T follicular helper cell (primary cell): ENCODE measurements around the gene ASAH2.
"Not testable (repeated sequence)": the region's sequence is repeated elsewhere in the genome, so short reads cannot be mapped to it uniquely, and the experiment has no call there.

Experiments
- DNase-seq: peaks from one replicate; pipeline ENCODE4 v3.0.0-alpha.2; 2020; ENCODE audit warnings: low read depth
- total RNA-seq, 2 experiments: gene quantifications; one replicate each; lab custom pipeline; 2026; lab: John Stamatoyannopoulos, UW

ASAH2 gene
- total RNA-seq: 0.22 to 0.30 reads per million in 2 experiments

- no peak for DNase-seq
Measured at GRCh38 chr10:50251394-50251793, at the start of gene ASAH2. ASAH2 (minus strand) TSS chr10:50251516; CDS start chr10:50248610, 2,906 bp downstream.

- DNase-seq: no peak
Measured at GRCh38 chr10:50299948-50300669, 48.8 kb upstream of the ASAH2 start.

- DNase-seq: no peak
Measured at GRCh38 chr10:50295367-50295766, 44.1 kb upstream of the ASAH2 start.

GRCh38 chr10:50294582-50294981 is 43.3 kb upstream of the ASAH2 start:
- DNase-seq: no peak

- no peak for DNase-seq
Measured at GRCh38 chr10:50293513-50294313, 42.4 kb upstream of the ASAH2 start.

- no peak for DNase-seq
Measured at GRCh38 chr10:50291261-50291850, 40.0 kb upstream of the ASAH2 start.

GRCh38 chr10:50289196-50289595 is 37.9 kb upstream of the ASAH2 start:
- DNase-seq: no peak

GRCh38 chr10:50286996-50287803 is 35.9 kb upstream of the ASAH2 start:
- no peak for DNase-seq

- DNase-seq: no peak
Measured at GRCh38 chr10:50286517-50286916, 35.2 kb upstream of the ASAH2 start.

GRCh38 chr10:50281967-50282522 is 30.7 kb upstream of the ASAH2 start:
- DNase-seq: no peak

GRCh38 chr10:50281210-50281966 is 30.1 kb upstream of the ASAH2 start:
- no peak for DNase-seq

GRCh38 chr10:50280049-50280841 is 28.9 kb upstream of the ASAH2 start:
- DNase-seq: no peak

GRCh38 chr10:50279489-50279888 is 28.2 kb upstream of the ASAH2 start:
- DNase-seq: no peak

- no peak for DNase-seq
Measured at GRCh38 chr10:50275650-50276235, 24.4 kb upstream of the ASAH2 start.

- no peak for DNase-seq
Measured at GRCh38 chr10:50272531-50272930, 21.2 kb upstream of the ASAH2 start.

GRCh38 chr10:50271564-50272250 is 20.4 kb upstream of the ASAH2 start:
- no peak for DNase-seq

- not testable (repeated sequence) for DNase-seq
Measured at GRCh38 chr10:50267877-50268276, 16.6 kb upstream of the ASAH2 start.

GRCh38 chr10:50262625-50263024 is 11.3 kb upstream of the ASAH2 start:
- not testable (repeated sequence) for DNase-seq

- DNase-seq: no peak
Measured at GRCh38 chr10:50260791-50261281, 9.5 kb upstream of the ASAH2 start.
